ENCODE measurements around the gene UNKL.
A peak's percentile ranks its signal among the peaks of the same experiment; 100 is the strongest.

The UNKL gene

GRCh38 chr16:1375741-1376410 is 38.6 kb downstream of the UNKL start:
- no peak for DNase-seq (ENCODE audit: low spot score)

- DNase-seq (ENCODE audit: low spot score): no peak
These were observed 39.2 kb downstream of the UNKL start for GRCh38 chr16:1375298-1375640.

GRCh38 chr16:1374418-1375297 is 39.8 kb downstream of the UNKL start:
- no peak for DNase-seq (ENCODE audit: low spot score)

GRCh38 chr16:1372292-1372950 is 42.1 kb downstream of the UNKL start:
- no peak for DNase-seq (ENCODE audit: low spot score)

- DNase-seq (ENCODE audit: low spot score): no peak
These were observed 43.2 kb downstream of the UNKL start for GRCh38 chr16:1371054-1371978.

GRCh38 chr16:1367486-1368174 is 46.9 kb downstream of the UNKL start:
- no peak for DNase-seq (ENCODE audit: low spot score)

GRCh38 chr16:1366712-1367299 is 47.7 kb downstream of the UNKL start:
- no peak for DNase-seq (ENCODE audit: low spot score)

GRCh38 chr16:1366060-1366711 is 48.3 kb downstream of the UNKL start:
- DNase-seq (ENCODE audit: low spot score): no peak

GRCh38 chr16:1364510-1364909 is 50.0 kb downstream of the UNKL start:
- no peak for DNase-seq (ENCODE audit: low spot score)

- DNase-seq (ENCODE audit: low spot score): peak; percentile 79
These were observed 50.9 kb downstream of the UNKL start for GRCh38 chr16:1363501-1364041.

- no peak for DNase-seq (ENCODE audit: low spot score)
These were observed 51.7 kb downstream of the UNKL start for GRCh38 chr16:1362807-1363206.

- DNase-seq (ENCODE audit: low spot score): no peak
These were observed 52.7 kb downstream of the UNKL start for GRCh38 chr16:1361685-1362360.

- no peak for DNase-seq (ENCODE audit: low spot score)
These were observed 56.5 kb downstream of the UNKL start for GRCh38 chr16:1357906-1358566.

GRCh38 chr16:1356061-1356900 is 58.2 kb downstream of the UNKL start:
- DNase-seq (ENCODE audit: low spot score): no peak

GRCh38 chr16:1355591-1355990 is 58.9 kb downstream of the UNKL start:
- no peak for DNase-seq (ENCODE audit: low spot score)

- DNase-seq (ENCODE audit: low spot score): no peak
These were observed 59.5 kb downstream of the UNKL start for GRCh38 chr16:1354815-1355540.
